ENCODE measurements around the gene ASB1.

Gene ASB1

GRCh38 chr2:238449909-238450417 is 23.2 kb downstream of the ASB1 start:
- TF ChIP-seq ZFP3 (CRISPR knock-in tag; IDR thresholded peaks at IDR 0.05) (no peak), BACH2 (CRISPR knock-in tag; IDR thresholded peaks at IDR 0.05; ENCODE audit: borderline replicate concordance) (no peak), ZC3H10 (CRISPR knock-in tag; IDR thresholded peaks at IDR 0.05) (no peak), ZFP30 (CRISPR knock-in tag; IDR thresholded peaks at IDR 0.05) (no peak), ZNF8 (CRISPR knock-in tag; IDR thresholded peaks at IDR 0.05) (no peak), ZNF565 (CRISPR knock-in tag; conservative IDR thresholded peaks at IDR 0.05; ENCODE audit: low read depth) (no peak)
- TF ChIP-seq, protein P1, sequence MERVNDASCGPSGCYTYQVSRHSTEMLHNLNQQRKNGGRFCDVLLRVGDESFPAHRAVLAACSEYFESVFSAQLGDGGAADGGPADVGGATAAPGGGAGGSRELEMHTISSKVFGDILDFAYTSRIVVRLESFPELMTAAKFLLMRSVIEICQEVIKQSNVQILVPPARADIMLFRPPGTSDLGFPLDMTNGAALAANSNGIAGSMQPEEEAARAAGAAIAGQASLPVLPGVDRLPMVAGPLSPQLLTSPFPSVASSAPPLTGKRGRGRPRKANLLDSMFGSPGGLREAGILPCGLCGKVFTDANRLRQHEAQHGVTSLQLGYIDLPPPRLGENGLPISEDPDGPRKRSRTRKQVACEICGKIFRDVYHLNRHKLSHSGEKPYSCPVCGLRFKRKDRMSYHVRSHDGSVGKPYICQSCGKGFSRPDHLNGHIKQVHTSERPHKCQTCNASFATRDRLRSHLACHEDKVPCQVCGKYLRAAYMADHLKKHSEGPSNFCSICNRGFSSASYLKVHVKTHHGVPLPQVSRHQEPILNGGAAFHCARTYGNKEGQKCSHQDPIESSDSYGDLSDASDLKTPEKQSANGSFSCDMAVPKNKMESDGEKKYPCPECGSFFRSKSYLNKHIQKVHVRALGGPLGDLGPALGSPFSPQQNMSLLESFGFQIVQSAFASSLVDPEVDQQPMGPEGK (CRISPR knock-in tag; IDR thresholded peaks at IDR 0.05; ENCODE audit: borderline replicate concordance), result no peak
- TF ChIP-seq, protein P2, sequence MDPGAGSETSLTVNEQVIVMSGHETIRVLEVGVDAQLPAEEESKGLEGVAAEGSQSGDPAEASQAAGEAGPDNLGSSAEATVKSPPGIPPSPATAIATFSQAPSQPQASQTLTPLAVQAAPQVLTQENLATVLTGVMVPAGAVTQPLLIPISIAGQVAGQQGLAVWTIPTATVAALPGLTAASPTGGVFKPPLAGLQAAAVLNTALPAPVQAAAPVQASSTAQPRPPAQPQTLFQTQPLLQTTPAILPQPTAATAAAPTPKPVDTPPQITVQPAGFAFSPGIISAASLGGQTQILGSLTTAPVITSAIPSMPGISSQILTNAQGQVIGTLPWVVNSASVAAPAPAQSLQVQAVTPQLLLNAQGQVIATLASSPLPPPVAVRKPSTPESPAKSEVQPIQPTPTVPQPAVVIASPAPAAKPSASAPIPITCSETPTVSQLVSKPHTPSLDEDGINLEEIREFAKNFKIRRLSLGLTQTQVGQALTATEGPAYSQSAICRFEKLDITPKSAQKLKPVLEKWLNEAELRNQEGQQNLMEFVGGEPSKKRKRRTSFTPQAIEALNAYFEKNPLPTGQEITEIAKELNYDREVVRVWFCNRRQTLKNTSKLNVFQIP (CRISPR knock-in tag; IDR thresholded peaks at IDR 0.05; ENCODE audit: borderline replicate concordance, low read depth), result no peak
- ATAC-seq, result no peak

DNA sequence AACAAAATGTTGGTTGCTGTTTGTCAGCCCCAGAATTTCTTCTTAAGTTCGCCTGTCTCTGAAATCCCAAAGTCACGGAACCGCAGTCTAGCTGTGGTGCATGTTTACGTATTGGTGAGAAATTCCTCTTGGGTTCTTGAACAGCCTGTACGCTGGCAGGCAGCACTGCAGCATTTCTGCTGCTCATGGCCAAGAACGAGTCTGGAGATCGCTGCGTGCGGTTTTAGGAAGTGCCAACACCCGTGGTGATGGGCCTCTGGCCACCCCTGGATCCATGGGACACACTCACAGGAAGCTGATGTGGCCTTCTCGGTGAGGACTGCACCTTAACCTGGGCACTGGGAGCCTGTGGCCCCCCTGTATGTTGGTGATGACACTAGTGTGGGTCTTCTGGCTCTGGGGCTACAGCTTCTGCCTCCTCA is 23.7 kb downstream of the ASB1 start:
- TF ChIP-seq ESRRG (CRISPR knock-in tag; IDR thresholded peaks at IDR 0.05) (no peak), CSDC2 (CRISPR knock-in tag; IDR thresholded peaks at IDR 0.05) (no peak), CREB5 (CRISPR knock-in tag; IDR thresholded peaks at IDR 0.05; ENCODE audit: low read depth) (no peak), ZNF70 (CRISPR knock-in tag; IDR thresholded peaks at IDR 0.05) (no peak), CSRNP3 (CRISPR knock-in tag; IDR thresholded peaks at IDR 0.05) (no peak), OSR1 (CRISPR knock-in tag; IDR thresholded peaks at IDR 0.05) (no peak), GLIS3 (CRISPR knock-in tag; IDR thresholded peaks at IDR 0.05) (no peak), PPARA (CRISPR knock-in tag; IDR thresholded peaks at IDR 0.05; ENCODE audit: borderline replicate concordance) (no peak)
- TF ChIP-seq, protein P2 (CRISPR knock-in tag; IDR thresholded peaks at IDR 0.05; ENCODE audit: borderline replicate concordance, low read depth), result no peak
- TF ChIP-seq, protein P1 (CRISPR knock-in tag; IDR thresholded peaks at IDR 0.05; ENCODE audit: borderline replicate concordance), result no peak
- ATAC-seq, result no peak

- no peak for TF ChIP-seq OSR1 (CRISPR knock-in tag; IDR thresholded peaks at IDR 0.05)
- no peak for TF ChIP-seq ZC3H10 (CRISPR knock-in tag; IDR thresholded peaks at IDR 0.05)
- TF ChIP-seq TCF4 (CRISPR knock-in tag; IDR thresholded peaks at IDR 0.05; ENCODE audit: borderline replicate concordance), result no peak
- no peak for TF ChIP-seq ESRRG (CRISPR knock-in tag; IDR thresholded peaks at IDR 0.05)
- no peak for ATAC-seq
Observed at GRCh38 chr2:238453842-238454241, 27.1 kb downstream of the ASB1 start.

- no peak for TF ChIP-seq CSDC2 (CRISPR knock-in tag; IDR thresholded peaks at IDR 0.05)
- TF ChIP-seq PPARA (CRISPR knock-in tag; IDR thresholded peaks at IDR 0.05; ENCODE audit: borderline replicate concordance), result no peak
- TF ChIP-seq RARB (CRISPR knock-in tag; IDR thresholded peaks at IDR 0.05), result no peak
- TF ChIP-seq ARNTL (CRISPR knock-in tag; IDR thresholded peaks at IDR 0.05; ENCODE audit: borderline replicate concordance, low read depth), result no peak
- TF ChIP-seq ZNF70 (CRISPR knock-in tag; IDR thresholded peaks at IDR 0.05), result no peak
- no peak for TF ChIP-seq CREB5 (CRISPR knock-in tag; IDR thresholded peaks at IDR 0.05; ENCODE audit: low read depth)
- no peak for TF ChIP-seq OSR1 (CRISPR knock-in tag; IDR thresholded peaks at IDR 0.05)
- no peak for TF ChIP-seq SNAI2 (CRISPR knock-in tag; IDR thresholded peaks at IDR 0.05)
- no peak for TF ChIP-seq CSRNP3 (CRISPR knock-in tag; IDR thresholded peaks at IDR 0.05)
- no peak for TF ChIP-seq TCF4 (CRISPR knock-in tag; IDR thresholded peaks at IDR 0.05; ENCODE audit: borderline replicate concordance)
- TF ChIP-seq BACH2 (CRISPR knock-in tag; IDR thresholded peaks at IDR 0.05; ENCODE audit: borderline replicate concordance), result no peak
- TF ChIP-seq TOX (CRISPR knock-in tag; IDR thresholded peaks at IDR 0.05; ENCODE audit: borderline replicate concordance), result no peak
- ATAC-seq, result no peak
Observed at GRCh38 chr2:238456449-238456848, 29.7 kb downstream of the ASB1 start.
